HFFc6 (cell line): ENCODE results near the gene CTTNBP2NL. TPM values are rescaled to one million over a fixed set of nuclear protein-coding genes. Genes with fewer than 3 reads are reported as not detected.
"Not testable (repeated sequence)": the region's sequence is repeated elsewhere in the genome, so short reads cannot be mapped to it uniquely, and the experiment has no call there.

Experiments
- DNase-seq: peaks from one replicate; pipeline ENCODE4 v3.0.0-alpha.2; 2018
- H3K27ac Mint-ChIP-seq: 2 replicates; pipeline ENCODE4 v1.8.0; 2020; ENCODE audit warnings: mild to moderate bottlenecking, mixed read lengths
- H3K27me3 Mint-ChIP-seq: 2 replicates; pipeline ENCODE4 v1.8.0; 2021; ENCODE audit warnings: mild to moderate bottlenecking, moderate library complexity, mixed read lengths; ENCODE audit not compliant: insufficient read depth
- H3K36me3 Mint-ChIP-seq: 2 replicates; pipeline ENCODE4 v1.8.0; 2021; ENCODE audit warnings: low read depth, mixed read lengths
- H3K4me1 Mint-ChIP-seq: 2 replicates; pipeline ENCODE4 v1.8.0; 2020; ENCODE audit warnings: low read depth, mixed read lengths
- H3K4me3 Mint-ChIP-seq: 2 replicates; pipeline ENCODE4 v1.8.0; 2020; ENCODE audit warnings: mild to moderate bottlenecking, moderate library complexity, mixed read lengths
- H3K9me3 Mint-ChIP-seq: 2 replicates; pipeline ENCODE4 v1.8.0; 2020; ENCODE audit warnings: mild to moderate bottlenecking, mixed read lengths
- total RNA-seq, 6 experiments: library from RNA; stranded (reverse); fragmentation: NEBNext Ultra II Directional; extraction: Animal tissue kit (Norgen Biotek cat#: 25700); gene quantifications; 2 replicates in 1 of 6; 3 replicates in 5 of 6; pipeline ENCODE4 v1.2.3, GENCODE V29; 2021
- TF ChIP-seq, protein P1 (sequence below): fragments of 200-600 bp; sonication (generic); IDR thresholded peaks from 2 replicates; pipeline ENCODE4 v1.5.0; 2021; ENCODE audit warnings: antibody characterized with exemption, mild to moderate bottlenecking

CTTNBP2NL gene
- total RNA-seq, 6 experiments from 2014 or later: 71.9 to 80.8 (median 76.5) TPM

DNA sequence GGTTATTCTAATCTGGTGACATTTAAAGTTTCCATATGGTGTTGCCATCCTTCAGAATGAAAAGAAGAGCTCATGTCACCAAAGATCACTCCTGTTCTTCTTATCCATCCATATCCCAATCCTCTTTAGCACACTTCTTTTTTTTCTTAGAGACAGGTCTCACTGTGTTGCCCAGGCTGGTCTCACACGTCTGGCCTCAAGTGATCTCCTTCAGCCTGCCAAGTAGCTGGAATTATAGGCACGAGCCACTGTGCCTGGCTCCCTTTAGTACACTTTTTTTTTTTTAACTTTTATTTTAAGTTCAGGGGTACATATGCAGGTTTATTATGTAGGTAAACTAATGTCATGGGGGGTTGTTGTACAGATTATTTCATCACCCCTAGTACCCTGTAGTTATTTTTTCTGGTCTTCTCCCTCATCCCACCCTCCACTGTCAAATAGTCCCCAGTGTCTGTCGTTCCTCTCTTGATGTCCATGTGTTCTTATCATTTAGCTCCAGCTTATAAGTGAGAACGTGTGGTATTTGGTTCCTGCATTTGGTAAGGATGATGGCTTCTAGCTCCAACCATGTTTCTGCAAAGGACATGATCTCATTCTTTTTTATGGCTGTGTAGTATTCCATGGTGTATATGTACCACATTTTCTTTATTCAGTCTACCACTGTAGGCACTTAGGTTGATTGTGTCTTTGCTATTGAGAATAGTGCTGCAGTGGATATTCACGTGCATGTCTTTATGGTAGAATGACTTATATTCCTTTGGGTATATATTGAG is 40.6 kb downstream of the CTTNBP2NL start:
- TF ChIP-seq, protein P1, sequence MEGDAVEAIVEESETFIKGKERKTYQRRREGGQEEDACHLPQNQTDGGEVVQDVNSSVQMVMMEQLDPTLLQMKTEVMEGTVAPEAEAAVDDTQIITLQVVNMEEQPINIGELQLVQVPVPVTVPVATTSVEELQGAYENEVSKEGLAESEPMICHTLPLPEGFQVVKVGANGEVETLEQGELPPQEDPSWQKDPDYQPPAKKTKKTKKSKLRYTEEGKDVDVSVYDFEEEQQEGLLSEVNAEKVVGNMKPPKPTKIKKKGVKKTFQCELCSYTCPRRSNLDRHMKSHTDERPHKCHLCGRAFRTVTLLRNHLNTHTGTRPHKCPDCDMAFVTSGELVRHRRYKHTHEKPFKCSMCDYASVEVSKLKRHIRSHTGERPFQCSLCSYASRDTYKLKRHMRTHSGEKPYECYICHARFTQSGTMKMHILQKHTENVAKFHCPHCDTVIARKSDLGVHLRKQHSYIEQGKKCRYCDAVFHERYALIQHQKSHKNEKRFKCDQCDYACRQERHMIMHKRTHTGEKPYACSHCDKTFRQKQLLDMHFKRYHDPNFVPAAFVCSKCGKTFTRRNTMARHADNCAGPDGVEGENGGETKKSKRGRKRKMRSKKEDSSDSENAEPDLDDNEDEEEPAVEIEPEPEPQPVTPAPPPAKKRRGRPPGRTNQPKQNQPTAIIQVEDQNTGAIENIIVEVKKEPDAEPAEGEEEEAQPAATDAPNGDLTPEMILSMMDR: no peak
- H3K9me3 Mint-ChIP-seq: no peaks in the 10 kb centered on the region
- no peak overlapping the region for H3K4me3 Mint-ChIP-seq
- peaks cover 49% of the 10 kb centered on the region for H3K36me3 Mint-ChIP-seq
- H3K4me1 Mint-ChIP-seq: peaks cover 63% of the 10 kb centered on the region
- no peak for DNase-seq
- peaks cover 1% of the 10 kb centered on the region for H3K27me3 Mint-ChIP-seq
- H3K27ac Mint-ChIP-seq: no peak overlapping the region

DNA sequence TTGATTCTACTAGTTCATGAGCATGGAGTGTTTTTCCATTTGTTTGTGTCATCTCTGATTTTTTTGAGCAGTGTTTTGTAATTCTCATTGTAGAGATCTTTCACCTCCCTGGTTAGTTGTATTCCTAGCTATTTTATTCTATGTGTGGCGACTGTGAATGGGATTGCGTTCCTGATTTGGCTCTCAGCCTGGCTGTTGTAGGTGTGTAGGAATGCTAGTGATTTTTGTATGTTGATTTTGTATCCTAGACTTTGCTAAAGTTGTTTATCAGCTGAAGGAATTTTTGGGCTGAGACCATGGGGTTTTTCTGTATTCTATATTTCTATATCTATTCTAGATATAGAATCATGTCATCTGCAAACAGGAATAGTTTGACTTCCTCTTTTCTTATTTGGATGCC is 42.1 kb downstream of the CTTNBP2NL start:
- not testable (repeated sequence) for DNase-seq, H3K27ac Mint-ChIP-seq

DNA sequence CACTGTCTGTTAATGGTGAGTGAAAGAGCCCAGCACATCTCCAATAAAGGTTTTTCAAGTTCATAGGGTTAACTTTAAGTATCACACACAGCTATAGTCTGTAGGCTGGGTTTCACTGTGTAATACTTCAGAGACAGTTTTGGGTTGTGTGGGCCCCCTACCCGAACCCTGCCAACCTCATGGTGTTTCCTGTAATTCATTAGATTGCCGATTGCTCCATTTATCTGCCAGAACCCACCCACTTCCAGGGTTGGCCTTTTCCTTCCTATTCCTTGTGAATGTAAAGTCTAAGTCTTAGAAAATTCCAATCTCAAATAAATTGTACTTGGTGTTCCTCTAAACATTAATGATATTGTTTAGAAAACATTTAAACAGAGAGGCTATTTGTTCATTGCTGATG is 43.6 kb downstream of the CTTNBP2NL start:
- peaks cover 61% of the 10 kb centered on the region for H3K4me1 Mint-ChIP-seq
- TF ChIP-seq, protein P1: no peak
- H3K27ac Mint-ChIP-seq: no peak overlapping the region
- H3K27me3 Mint-ChIP-seq: no peaks in the 10 kb centered on the region; the same call in 1 of the 2 replicates
- no peak overlapping the region for H3K4me3 Mint-ChIP-seq
- no peak for DNase-seq
- no peaks in the 10 kb centered on the region for H3K9me3 Mint-ChIP-seq
- peaks cover 37% of the 10 kb centered on the region for H3K36me3 Mint-ChIP-seq

More for the DNA sequence above, 42.1 kb downstream of the CTTNBP2NL start:
- not testable (repeated sequence) for H3K9me3 Mint-ChIP-seq, H3K4me3 Mint-ChIP-seq, H3K27me3 Mint-ChIP-seq
- H3K36me3 Mint-ChIP-seq: peaks cover 47% of the 10 kb centered on the region
- H3K4me1 Mint-ChIP-seq: peaks cover 59% of the 10 kb centered on the region

DNA sequence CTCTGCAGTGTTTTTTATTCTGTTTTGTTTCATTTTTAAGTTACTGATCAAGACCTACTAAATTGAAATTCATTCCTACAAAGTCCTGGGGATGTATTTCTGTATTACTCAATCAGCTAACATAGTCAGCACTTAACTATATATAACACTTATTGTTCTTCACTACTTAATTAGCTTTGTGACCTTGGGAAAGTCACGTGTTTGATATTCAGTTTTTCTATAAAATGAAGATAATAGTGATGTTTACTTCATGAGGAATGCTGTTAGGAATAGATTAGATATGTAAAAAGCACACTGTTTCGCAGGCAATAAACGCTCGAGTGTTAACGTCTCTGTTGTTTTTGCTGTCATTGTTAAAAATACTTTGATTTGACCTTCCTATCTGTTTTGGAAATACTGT is 44.6 kb downstream of the CTTNBP2NL start:
- Mint-ChIP-seq H3K27me3 (no peaks in the 10 kb centered on the region; the same call in 1 of the 2 replicates), H3K9me3 (no peaks in the 10 kb centered on the region), H3K27ac (no peak overlapping the region), H3K4me1 (peaks cover 67% of the 10 kb centered on the region), H3K36me3 (peaks cover 32% of the 10 kb centered on the region), H3K4me3 (no peak overlapping the region)
- TF ChIP-seq, protein P1: no peak
- no peak for DNase-seq

DNA sequence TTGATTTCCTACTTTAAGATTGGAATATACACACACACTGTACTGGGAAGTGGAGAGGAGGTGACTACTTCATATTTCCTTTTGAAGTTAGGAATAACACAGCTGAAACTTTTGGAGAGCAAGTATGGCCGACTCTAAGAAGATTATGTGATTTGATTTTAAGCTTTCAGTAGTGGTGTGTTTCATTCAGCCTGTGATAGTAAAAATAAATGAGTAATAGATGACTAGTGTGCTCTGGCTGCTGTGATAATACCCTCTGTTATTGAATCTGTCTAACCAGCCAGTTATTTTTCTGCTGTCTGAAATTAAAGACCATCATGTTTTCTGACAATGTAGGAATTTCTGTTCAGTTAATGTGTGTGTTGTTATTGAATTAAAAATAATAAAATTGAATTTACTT is 48.3 kb downstream of the CTTNBP2NL start:
- TF ChIP-seq, protein P1: no peak
- peaks cover 18% of the 10 kb centered on the region for H3K36me3 Mint-ChIP-seq
- H3K4me1 Mint-ChIP-seq: peaks cover 69% of the 10 kb centered on the region
- H3K9me3 Mint-ChIP-seq: no peaks in the 10 kb centered on the region
- DNase-seq: peak; percentile 68
- H3K27ac Mint-ChIP-seq: peak overlapping the region; percentile 69
- H3K27me3 Mint-ChIP-seq: no peaks in the 10 kb centered on the region; the same call in none of the 2 replicates
- H3K4me3 Mint-ChIP-seq: peak overlapping the region; percentile 43; the same call in 1 of the 2 replicates

DNA sequence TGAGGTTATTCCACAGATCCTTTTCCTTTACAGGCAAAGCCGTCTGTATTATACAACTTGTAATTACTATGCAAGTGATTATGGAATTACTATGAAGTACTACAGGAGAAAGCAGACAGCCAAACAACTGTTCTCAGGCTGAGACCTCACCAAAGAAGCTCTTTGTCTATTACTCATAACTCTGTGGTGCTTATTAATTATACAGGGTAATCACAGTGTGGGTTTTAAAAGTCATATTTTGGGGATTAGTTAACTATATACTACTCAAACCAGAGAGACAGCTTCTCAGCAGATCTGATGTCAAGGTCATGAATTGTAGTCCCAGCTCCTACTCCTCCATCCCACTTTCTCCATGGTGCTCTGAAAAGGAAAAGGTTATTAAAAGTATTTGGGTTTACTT is 49.6 kb downstream of the CTTNBP2NL start:
- Mint-ChIP-seq H3K27ac (peak overlapping the region; percentile 74), H3K4me1 (peaks cover 70% of the 10 kb centered on the region), H3K4me3 (peak overlapping the region; percentile 42; the same call in 1 of the 2 replicates), H3K36me3 (peaks cover 18% of the 10 kb centered on the region), H3K27me3 (no peaks in the 10 kb centered on the region; the same call in none of the 2 replicates), H3K9me3 (no peaks in the 10 kb centered on the region)
- TF ChIP-seq, protein P1: no peak
- peak; percentile 36 for DNase-seq
